Thyroid gland (tissue), 4 donors: Measurements from ENCODE around the gene CRB3. TPM values are rescaled to one million over a fixed set of nuclear protein-coding genes. Genes with fewer than 3 reads are reported as not detected.

Source experiments
- DNase-seq, 2 donors: peaks; one replicate each; pipeline ENCODE4 v3.0.0-alpha.2; 2019
- H3K27ac ChIP-seq, 3 donors: fragments of 200-600 bp; sonication (generic); 1 replicate in 2 of 3; 2 replicates in 1 of 3; pipeline ENCODE4 v1.5.1; 2016 to 2019; ENCODE audit warnings: mild to moderate bottlenecking in 1 of 3, moderate library complexity in 1 of 3
- H3K27me3 ChIP-seq: fragments of 200-600 bp; sonication (generic); one replicate; pipeline ENCODE4 v1.5.1; 2019
- H3K36me3 ChIP-seq, 2 donors: fragments of 200-600 bp; sonication (generic); one replicate each; pipeline ENCODE4 v1.5.1; 2016 to 2019
- H3K4me1 ChIP-seq, 2 donors: fragments of 200-600 bp; sonication (generic); one replicate each; pipeline ENCODE4 v1.5.1; 2017 to 2019
- H3K4me3 ChIP-seq, 3 donors: fragments of 200-600 bp; sonication (generic); replicated peaks in 1 of 3; 1 replicate in 2 of 3; 2 replicates in 1 of 3; pipeline ENCODE4 v1.5.1; 2016; ENCODE audit warnings: mild to moderate bottlenecking in 1 of 3
- H3K9me3 ChIP-seq: fragments of 200-600 bp; sonication (generic); one replicate; pipeline ENCODE4 v1.5.1; 2017
- CTCF ChIP-seq, 6 experiments: fragments of 200-600 bp in 3 of 6; fragments of 450-650 bp in 3 of 6; sonication (generic) in 3 of 6; IDR thresholded peaks; one replicate each; pipeline ENCODE4 v1.5.1; 2016 to 2019; ENCODE audit warnings: antibody characterized with exemption in 6 of 6, mild to moderate bottlenecking in 2 of 6, inconsistent platforms in 1 of 6, moderate library complexity in 1 of 6
- POLR2A ChIP-seq, 2 donors: fragments of 450-650 bp; IDR thresholded peaks; one replicate each; pipeline ENCODE4 v1.6.1; 2017; ENCODE audit warnings: antibody characterized with exemption in 2 of 2, mild to moderate bottlenecking in 2 of 2, moderate library complexity in 1 of 2
- WGBS, 2 donors: methylation state at CpG; one replicate each; pipeline ENCODE4 v1.1.5; 2017; 5-methylcytosine and 5-hydroxymethylcytosine counted together
- intact Hi-C: fragments of 100-400 bp; cut with DNase I; formaldehyde crosslinking; loops from one replicate; pipeline ENCODE4 v1.15.1; 2023
- microRNA-seq: library from miRNA; unstranded; fragments of <30 nt; microRNA quantifications from one replicate; pipeline ENCODE4, GENCODE V29; 2016
- small RNA-seq: library from RNA; depleted of rRNA; stranded (forward); fragments of <200 nt; gene quantifications from one replicate; pipeline ENCODE3, GENCODE V24; 2016
- total RNA-seq, 4 donors: library from RNA; depleted of rRNA; stranded (reverse); fragments of >200 nt; gene quantifications; one replicate each; pipeline ENCODE4 v1.2.3, GENCODE V29; 2016

CRB3 gene
- total RNA-seq, 4 donors from 2014 or later = 21.0 to 65.2 (median 45.3) TPM

- peak overlapping the region in 2 of 3 donors; percentile 31 to 53 for H3K27ac ChIP-seq
- peak overlapping the region in 2 of 3 donors; percentile 21 to 42 for H3K4me3 ChIP-seq
- H3K36me3 ChIP-seq = no peaks in the 10 kb centered on the region
- peak; percentile 82 to 86 for DNase-seq
- H3K4me1 ChIP-seq = peaks cover 0 to 3% of the 10 kb centered on the region in 2 donors
- H3K27me3 ChIP-seq = no peaks in the 10 kb centered on the region
- H3K9me3 ChIP-seq = no peaks in the 10 kb centered on the region
- intact Hi-C loops = loop anchor here (5.0 kb wide), 1 partner anchor 116 kb away; no protein-coding TSS in a partner anchor
- 2 to 3% methylated on average over 19 to 25 of the region's 26 CpGs for WGBS, 2 donors
- TF ChIP-seq POLR2A (IDR thresholded peaks at IDR 0.05) (no peak), CTCF (IDR thresholded peaks at IDR 0.05) (no peak)
Measured at GRCh38 chr19:6516018-6516658, 52.1 kb downstream of the CRB3 start.

Small RNA genes within 50 kb of the gene (microRNA-seq; reads per million reads assigned to microRNA genes)
- gene MIR3940 = 1.5 reads per million

Small RNA genes within 50 kb of the gene (small RNA-seq; reads per million reads assigned to genes)
- not detected for gene AC010503.2

Other genes starting within 250 kb of the CRB3 start
- gene MLLT1, start 184.3 kb upstream of the CRB3 start, total RNA-seq = 10 to 100 TPM; 19.2 to 35.0 (median 26.7) TPM
- gene ACER1, start 130.7 kb upstream of the CRB3 start, total RNA-seq = under 1 TPM in 1 of 4 donors, not detected in 3; 0.67 TPM
- 100 to 1,000 TPM in 1 of 4 donors, 10 to 100 TPM in 3; 44.6 to 108 (median 63.1) TPM for gene CLPP, start 102.7 kb upstream of the CRB3 start, total RNA-seq
- gene ALKBH7, start 91.5 kb upstream of the CRB3 start, total RNA-seq = 100 to 1,000 TPM in 2 of 4 donors, 10 to 100 TPM in 2; 71.8 to 146 (median 91.4) TPM
- 1 to 10 TPM; 1.1 to 6.7 (median 2.6) TPM for gene PSPN, start 88.3 kb upstream of the CRB3 start, total RNA-seq
- gene GTF2F1, start 71.1 kb upstream of the CRB3 start, total RNA-seq = 10 to 100 TPM; 50.8 to 57.0 (median 51.4) TPM
- 100 to 1,000 TPM in 3 of 4 donors, 10 to 100 TPM in 1; 92.9 to 141 (median 118) TPM for gene KHSRP, start 39.5 kb upstream of the CRB3 start, total RNA-seq
- gene SLC25A41, start 30.5 kb upstream of the CRB3 start, total RNA-seq = under 1 TPM in 1 of 4 donors, not detected in 3; 0.33 TPM
- gene SLC25A23, start 4.5 kb upstream of the CRB3 start, total RNA-seq = 100 to 1,000 TPM in 3 of 4 donors, 10 to 100 TPM in 1; 75.2 to 214 (median 152) TPM
- 1 to 10 TPM in 3 of 4 donors, not detected in 1; 1.3 to 2.1 (median 1.8) TPM for gene DENND1C, start 17.5 kb downstream of the CRB3 start, total RNA-seq
- under 1 TPM in 3 of 4 donors, not detected in 1; 0.22 to 0.67 (median 0.59) TPM for gene TUBB4A, start 38.0 kb downstream of the CRB3 start, total RNA-seq
- under 1 TPM in 2 of 4 donors, not detected in 2; 0.45 to 0.54 TPM for gene TNFSF9, start 66.8 kb downstream of the CRB3 start, total RNA-seq
- under 1 TPM in 1 of 4 donors, not detected in 3; 0.73 TPM for gene CD70, start 126.9 kb downstream of the CRB3 start, total RNA-seq
- gene TNFSF14, start 205.9 kb downstream of the CRB3 start, total RNA-seq = 1 to 10 TPM in 1 of 4 donors, under 1 TPM in 2, not detected in 1; 0.54 to 1.1 (median 0.63) TPM